ENCODE data around the gene CCDC57.

GRCh38 chr17:82217120-82217529 is 4.5 kb upstream of the CCDC57 start:
- TF ChIP-seq CTCF (IDR thresholded peaks at IDR 0.05), result no peak
- TF ChIP-seq POLR2A (IDR thresholded peaks at IDR 0.05), result no peak

Measured in esophagus squamous epithelium (tissue), 4 donors.